GM19023 (cell line): ENCODE data around the gene ART3.

Source experiments
- ATAC-seq: cut with Tn5 transposase; IDR thresholded peaks from one replicate; pipeline ENCODE4 v1.9.1; 2021; ENCODE audit warnings: mild to moderate bottlenecking, moderate library complexity; ENCODE audit not compliant: unreplicated experiment

Gene ART3

DNA sequence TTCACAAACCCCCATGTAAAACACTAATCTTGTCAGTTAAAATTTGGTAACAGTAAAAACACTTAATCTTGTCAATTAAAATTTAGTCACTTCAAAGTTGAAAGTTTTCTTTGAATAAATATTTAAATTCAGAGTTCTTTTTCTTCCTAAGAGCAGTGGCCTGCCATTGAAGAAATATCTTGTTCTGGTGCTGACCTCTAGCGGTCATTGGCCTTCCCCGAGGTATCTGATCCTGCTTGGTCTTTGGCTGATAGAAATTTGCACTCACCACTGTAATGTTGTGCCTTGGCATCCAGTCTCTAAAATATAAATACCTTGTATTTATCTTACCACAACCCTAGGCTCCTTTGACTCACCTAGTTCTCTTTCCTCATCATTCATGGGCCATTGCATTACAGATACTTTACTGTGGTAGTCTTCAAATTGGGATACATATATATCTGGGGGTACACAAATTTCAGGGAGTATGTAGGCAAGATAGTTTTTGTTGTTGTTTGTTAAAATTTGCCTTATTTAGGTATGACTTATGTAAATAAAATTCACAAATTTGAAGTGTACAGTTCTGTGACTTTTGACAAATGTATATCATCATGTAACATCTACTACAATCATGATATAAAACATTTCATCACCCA, 6.7 kb upstream of the ART3 start:
- ATAC-seq: no peak

DNA sequence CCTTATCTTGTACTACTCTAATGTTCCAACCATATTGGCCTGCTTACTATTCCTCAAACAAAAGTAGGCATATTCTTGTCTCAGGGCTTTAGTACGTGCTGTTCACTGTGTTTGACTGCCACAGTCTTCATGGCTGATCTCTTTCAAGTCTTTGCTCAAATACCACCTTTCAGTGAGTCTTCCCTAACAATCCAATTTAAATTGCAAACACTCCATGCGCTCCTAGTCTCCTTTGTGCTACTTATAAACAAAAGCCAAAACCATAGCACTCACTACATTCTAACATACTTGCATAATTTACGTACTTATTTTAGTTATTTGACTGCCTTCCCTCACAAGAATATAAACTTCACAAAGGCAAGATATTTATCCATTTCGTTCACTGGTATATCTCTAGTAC, 1.7 kb upstream of the ART3 start:
- ATAC-seq: no peak

DNA sequence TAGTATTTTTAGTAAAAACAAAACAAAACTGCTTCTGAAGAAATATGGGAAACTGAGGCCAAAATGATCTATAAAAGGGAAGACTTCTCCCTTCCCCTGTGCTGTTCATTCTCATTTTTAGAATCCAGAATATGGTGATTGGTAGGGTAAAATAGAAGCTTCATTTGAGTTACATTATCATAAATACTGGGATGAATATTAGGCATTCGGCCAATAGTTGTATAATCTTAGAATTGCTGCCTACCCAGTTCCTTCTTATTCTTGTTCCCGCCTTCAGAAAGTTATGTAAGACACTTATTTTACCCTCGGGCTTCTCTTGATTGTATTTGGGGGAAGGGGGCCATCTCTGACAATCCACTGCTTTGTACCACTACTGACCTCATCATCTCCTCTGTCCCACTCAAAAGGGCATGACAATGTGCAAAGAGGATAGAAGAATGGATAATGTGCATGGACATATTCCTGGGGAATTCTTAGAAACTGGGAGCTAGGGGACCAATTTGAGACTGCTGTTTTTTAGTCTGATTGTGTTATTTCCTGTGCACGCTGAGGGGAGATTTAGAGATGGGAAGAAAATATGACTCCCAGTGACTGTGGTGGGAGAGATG, 588 bp downstream of the ART3 start:
- no peak for ATAC-seq

DNA sequence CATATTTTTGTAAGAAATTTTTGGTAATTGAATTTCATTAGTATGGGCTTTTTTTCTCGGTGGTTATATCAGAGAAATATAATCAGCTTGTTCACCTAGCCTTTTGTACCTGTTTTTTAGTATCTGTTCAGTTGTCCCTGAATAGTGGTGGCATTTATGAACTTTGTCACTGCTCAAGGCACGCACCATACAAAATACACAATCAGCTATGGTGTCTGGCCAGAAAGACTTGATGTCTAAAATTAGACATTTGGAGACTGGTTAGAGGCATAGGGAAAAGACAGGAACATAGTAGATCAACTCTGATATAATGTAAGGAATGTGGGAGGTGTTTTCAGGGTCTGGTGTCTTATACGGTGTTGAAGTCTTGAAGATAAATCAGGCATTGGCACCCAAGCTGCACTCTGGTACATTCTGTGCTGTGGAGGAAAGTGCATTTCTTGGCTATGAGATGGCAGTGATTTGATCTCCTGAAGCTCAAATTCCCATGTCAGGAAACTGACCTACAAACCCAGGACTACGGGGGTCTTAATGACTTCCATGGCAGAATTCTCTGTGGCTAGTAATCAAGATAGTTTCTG, 3.6 kb downstream of the ART3 start:
- no peak for ATAC-seq

DNA sequence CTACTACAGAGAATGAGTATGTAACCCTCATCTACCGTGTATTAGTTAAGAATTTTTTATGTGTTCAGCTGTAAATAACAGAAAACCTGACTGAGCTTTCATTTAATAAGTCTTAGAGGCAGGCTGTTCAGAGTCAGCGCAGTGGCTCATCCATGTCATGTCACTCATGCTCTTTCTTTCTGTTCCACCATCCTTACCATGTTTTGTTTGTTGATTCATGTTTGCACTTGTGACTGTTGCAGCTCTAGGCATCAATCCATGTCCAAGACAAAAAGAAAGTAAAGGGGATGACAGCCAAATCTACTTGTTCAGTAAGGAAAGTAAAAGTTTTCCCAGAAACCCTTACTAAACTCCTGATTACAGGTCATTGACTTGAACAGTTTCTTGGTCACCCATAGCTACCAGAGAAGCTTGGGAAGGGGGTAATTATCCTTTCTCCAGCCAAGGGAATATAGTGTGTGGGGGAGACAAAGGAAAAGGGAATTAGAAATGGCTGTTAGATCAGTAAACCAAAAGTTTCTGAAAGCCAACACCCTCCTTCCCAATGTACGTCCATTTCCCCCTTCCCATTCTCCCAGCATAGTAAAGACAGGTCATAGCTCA, 9.0 kb downstream of the ART3 start:
- ATAC-seq: no peak

DNA sequence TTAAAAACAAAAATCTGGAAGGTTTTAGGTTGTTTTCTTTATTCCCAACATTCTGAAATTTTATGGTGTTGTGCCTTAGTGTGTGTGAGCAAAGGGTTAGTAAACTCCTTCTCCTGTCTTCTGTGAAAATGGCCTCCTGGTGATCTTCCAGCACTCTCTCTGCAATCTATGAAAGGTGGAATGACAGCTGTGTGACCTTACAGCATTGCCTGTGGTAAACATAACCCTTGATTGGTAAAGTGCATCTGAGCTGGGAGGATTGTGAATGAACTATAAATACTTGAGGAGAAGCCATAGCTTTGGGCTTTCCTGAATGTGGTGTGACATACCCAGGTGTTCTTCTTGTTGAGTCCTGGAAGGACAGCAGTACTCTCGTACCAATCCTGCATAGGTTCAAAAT, 10.0 kb downstream of the ART3 start:
- no peak for ATAC-seq

DNA sequence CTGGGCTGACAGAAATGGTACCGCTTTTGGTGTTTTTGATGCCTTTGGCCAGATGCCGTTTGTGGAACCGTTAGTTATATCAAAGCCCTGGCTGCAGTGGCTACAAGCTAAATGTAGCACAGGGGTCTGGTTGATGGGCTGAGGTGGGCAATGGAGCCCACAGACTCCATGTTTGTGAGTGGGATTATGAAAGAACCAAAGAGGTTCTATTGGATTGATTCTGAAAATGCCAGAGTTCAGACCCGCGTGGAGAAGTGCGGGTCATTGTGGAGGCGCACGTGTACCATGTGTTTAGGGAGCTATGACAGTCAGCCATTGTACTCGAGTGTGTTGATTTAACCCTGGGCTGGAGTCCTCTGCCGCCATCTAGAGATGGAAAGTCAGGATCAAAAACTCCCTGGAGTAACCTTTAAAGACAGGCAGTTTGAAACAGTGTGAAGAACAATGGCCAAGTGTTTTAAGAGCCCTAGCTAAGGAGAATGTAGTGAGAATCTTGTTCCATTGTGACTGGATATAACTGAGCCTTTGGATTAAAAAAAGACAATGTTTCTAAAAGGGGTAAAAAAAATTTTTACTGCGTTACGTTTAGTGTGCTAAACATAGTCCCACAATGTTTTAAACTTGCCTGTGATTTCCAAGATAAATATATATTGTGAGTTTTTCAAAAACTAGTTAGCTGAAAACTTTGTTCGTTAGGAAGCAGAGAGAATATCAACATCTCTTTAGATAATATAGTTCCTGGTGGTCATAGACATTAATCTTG, 12.7 kb downstream of the ART3 start:
- ATAC-seq: no peak

DNA sequence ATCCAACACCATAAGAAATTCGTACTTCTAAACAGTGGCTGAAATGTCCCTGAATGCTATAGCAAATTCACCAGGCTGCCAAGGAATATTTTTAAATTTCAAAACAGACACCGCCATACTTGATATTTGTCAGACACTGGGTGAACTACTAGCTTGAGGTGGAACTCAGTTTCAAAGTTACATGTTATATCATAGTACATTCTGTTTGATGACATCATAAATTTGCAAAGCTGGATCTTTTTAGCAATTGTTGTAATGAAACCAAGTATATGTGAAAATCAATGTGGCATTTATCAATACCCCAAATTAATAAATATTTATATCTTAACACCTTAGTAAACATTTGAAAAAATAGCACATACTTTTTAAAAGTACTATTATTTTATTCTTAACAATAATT, 14.2 kb downstream of the ART3 start:
- no peak for ATAC-seq

DNA sequence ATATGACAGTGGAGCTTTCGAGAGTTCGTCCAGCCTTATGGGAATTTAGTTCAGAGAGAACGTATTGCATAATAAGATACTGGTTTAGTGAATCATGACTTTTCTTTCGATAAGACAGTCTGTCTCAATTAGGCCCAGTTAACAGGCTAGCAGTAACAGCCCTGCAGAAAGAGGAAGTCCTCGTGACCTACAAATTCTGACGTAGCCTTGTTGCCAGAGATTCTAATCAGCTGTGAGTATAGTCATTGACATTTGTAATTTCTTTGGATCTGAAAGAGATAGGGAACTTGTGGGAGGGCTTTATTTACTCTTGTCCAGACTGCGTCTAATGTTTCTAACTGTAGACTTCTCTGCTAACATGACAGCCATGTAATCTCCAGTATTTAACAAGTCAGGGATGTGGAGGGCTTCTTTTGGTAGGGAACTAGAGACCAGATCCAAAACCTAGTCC, 15.8 kb downstream of the ART3 start:
- peak; percentile 57 for ATAC-seq

DNA sequence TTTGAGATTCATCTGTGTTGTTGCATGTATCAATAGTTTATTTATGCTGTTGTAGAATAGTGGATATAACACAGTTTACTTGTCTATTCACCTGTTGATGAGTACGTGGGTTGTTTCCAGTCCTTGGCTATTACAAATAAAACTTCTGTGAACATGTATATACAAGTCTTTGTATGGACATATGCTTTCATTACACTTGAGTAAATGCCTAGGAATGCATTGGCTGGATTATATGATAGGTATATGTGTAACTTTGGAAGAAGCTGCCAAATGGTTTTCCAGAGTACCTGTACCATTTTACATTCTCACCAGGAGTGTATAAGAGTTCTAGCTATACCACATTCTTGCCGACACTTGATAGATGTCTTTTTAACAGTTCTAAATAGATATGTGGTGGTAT, 16.5 kb downstream of the ART3 start:
- ATAC-seq: no peak

DNA sequence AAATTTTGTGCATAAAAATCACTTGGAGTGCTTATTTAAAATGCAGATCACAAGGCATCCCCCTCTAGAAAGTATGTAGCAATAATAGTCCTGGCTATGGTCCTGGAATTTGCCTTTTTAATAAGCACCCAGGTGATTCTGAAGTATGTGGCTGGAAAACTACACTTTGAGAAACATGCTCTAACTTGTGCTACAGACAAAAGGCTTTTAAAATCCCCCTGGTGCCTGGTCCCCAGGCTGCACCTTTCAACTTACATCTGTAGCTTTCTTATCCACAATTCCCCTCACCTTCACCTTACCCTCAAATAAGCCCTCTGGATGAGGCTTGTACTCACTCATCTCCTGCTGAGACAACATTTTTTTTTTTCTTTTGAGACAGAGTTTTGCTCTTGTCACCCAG, 21.1 kb downstream of the ART3 start:
- no peak for ATAC-seq

DNA sequence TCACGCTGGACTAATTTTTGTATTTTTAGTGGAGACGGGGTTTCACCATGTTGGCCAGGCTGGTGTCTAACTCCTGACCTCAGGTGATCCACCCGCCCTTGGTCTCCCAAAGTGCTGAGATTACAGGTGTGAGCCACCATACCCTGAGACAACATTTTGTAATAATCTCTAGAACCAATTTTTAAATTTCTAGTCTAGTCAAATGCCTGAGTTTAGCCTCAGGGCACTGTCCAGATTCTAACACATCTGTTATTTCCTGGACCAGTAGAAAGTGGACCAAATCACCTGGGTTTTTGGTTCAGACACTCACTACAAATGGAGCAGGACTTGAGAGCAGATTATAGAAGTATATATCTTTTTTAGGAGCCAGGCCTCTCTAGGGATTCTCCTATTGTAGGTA, 21.6 kb downstream of the ART3 start:
- ATAC-seq: no peak

DNA sequence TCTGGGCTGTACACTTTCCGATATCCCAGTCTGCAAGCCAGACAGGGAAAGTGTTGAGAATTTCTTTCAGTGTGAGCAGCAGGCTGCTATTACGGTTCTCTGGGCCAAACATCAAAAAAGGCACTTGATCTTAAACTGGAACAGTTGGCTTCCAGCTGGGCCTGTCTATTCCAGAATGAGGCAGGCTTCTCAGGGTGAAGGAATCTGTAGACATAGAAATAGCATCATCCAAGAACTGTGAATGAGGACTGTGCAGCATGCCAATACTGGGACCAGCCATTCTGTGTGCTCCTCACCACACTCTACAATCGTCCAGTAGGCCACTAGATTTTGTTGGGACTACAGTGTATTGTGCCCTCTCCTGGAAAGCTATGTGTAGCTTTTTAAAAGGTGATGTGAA, 31.1 kb downstream of the ART3 start:
- no peak for ATAC-seq

DNA sequence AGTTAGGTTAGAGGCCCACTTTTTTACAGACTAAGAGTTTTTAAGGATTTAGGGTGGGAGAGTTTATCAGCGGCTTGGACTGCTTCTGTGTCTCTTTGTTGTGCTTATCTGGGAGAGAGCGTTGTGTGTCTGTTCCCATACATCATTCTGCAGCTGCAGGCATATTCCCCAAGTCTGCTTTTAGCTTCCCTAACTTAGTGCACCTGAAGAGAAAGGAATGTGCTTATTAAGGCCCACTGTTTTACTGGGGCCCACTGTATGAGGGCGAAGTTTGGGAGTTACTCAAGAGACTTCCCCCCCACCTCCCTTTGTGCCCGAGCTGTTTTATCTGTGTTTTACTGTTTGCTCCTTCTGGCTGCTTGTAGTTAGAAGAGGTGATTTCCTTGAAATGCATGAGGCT, 31.9 kb downstream of the ART3 start:
- ATAC-seq: no peak

DNA sequence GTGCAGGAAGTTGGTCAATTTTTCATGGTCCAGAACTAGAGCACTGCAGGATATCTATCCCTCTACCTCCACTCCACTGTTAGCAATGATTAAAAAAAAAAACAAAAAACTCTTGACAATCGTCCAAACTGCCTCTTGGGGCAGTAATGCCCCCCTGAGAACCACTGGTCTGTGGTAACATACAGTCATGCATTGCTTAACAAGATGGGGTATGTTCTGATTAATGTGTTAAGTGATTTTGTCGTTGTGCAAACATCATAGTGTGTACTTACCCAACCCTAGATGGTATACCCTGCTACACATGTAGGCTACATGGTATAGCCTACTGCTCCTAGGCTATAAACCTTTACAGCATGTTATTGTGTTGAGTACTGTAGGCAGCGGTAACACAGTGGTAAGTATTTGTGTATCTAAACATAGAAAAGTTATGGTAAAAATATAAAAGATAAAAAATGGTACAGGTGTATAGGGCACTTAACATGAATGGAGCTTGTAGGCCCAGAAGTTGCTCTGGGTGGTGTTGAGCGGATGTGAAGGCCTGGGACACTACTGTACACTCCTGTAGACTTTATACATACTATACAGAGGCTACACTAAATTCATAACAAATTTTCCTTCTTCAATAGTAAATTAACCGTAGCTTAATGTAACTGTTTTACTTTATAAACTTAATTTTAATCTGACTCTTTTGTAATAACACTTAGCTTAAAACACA, 34.1 kb downstream of the ART3 start:
- ATAC-seq: no peak

DNA sequence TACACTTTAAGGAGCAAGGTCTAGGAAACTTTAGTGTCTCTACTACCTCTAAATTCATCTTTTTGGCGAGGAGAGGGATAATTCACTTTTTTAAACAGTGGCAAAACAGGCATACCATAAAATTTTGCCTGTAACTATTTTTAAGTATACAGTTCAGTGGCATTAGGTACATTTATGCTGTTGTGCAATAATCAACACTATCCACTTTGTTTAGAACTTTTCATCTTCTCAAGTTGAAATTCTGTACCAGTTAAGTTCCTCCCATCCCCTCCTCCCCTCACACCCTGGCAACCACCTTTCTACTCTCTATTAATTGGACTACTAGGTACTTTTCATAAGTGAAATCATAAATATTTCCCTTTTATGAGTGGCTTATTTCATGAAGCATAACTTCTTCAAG, 42.3 kb downstream of the ART3 start:
- no peak for ATAC-seq

DNA sequence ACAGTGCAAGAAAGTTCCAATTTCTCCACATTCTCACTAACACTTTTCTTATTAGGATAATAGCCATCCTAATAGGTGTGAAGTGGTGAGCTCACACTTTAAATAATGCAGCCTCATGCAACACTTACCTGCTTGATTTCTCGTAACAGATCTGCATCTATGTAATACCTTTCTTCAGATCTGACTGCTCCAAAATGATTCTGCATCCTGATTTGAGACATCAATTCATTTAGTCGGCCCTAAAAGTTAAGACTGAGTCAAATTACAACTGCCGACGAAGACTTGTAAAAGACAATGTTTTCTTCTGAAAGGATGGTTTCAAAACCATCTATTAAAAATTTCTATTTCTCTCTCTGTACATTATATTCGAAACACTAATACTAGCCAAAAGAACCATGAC, 43.0 kb downstream of the ART3 start:
- no peak for ATAC-seq

DNA sequence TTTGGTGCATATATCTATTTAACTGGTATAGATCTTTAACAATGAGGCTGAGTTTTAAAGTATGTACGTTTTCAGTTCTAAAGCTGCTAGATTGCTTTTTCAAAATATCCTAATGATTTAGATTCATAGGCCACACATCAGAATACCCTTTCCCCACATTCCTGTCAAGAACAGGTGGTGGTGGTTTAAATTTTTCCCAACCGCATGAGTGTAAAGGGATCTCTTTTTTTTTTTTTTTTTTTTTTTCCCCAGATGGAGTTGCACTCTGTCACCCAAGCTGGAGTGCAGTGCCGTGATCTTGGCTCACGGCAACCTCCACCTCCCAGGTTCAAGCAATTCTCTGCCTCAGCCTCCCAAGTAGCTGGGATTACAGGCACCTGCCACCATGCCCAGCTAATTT, 45.7 kb downstream of the ART3 start:
- ATAC-seq: no peak

DNA sequence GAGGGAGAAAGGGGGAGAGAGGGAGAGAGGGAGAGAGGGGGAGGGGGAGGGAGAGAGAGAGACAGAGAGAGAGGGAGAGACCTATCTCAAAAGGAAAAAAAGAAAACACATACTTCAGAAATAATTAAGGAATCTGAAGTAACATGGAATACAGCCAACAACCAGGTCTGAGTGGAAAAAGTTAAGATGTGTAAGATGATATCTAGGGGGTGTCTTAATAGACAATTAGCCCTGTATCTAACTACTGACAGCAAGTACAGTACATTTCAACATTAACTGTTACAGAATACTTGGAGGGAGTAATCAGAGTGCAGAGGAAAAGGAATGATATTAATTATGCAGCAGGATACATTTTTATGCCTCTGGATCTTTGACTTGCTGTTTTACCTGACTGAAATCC, 51.3 kb downstream of the ART3 start:
- no peak for ATAC-seq

DNA sequence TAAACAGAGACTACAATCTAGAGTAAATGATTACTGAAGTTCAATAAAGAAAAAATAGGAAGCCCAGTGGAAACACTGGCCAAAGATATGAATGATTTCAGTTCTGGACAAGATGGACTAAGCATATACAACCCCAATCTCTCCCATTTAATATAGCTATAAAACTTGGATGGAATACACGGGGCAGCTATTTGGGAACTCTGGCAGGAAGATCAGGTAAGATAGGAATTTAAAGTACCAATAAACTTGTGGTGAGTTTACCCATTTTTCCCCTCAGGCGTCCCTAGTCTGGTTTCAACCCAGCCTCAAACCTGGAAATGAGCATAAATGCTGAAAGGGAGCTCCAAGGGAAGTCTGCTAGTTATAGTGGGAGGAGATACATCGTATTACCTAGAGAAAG, 53.2 kb downstream of the ART3 start:
- ATAC-seq: no peak

DNA sequence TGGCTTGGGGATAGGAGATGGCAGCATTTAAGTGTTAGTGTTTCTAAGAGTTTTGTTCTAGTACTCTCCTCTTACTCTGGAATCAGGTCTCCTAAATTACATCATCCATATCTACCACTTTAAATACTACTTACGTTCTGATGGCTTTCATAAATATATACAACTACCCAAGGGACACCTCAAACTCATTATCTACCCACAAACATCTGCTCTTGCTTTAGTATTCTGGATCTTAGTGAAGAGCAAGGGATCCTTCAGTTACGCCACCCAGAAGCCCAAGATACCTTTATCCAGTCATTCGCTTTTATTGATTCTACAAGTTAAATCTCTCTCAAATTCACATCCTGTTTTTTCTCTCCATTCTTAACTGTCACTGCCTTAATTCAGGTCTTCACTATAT, 66.7 kb downstream of the ART3 start:
- ATAC-seq: no peak
